Hindlimb muscle (tissue), 1 donor: Measurements from ENCODE around the gene F13B. TPM values are rescaled to one million over a fixed set of nuclear protein-coding genes. Genes with fewer than 3 reads are reported as not detected.

Experiments
- polyA plus RNA-seq: library from polyadenylated mRNA; unstranded; fragments of 120-200 nt; gene quantifications from one replicate; pipeline ENCODE4 v1.2.1, GENCODE V29; 2013; ENCODE audit not compliant: insufficient read length

F13B gene
- polyA plus RNA-seq, 1 donor, result not detected

Other genes with a start within 250 kb of the F13B start
- gene CFHR1, start 247.5 kb downstream of the F13B start, polyA plus RNA-seq, result not detected
- gene CFHR4, start 179.2 kb downstream of the F13B start, polyA plus RNA-seq, result not detected
- not detected for gene CFHR2, start 123.5 kb downstream of the F13B start, polyA plus RNA-seq
- gene CFHR5, start 89.7 kb downstream of the F13B start, polyA plus RNA-seq, result not detected
- 8.4 TPM for gene ASPM, start 79.4 kb upstream of the F13B start, polyA plus RNA-seq
- 10.7 TPM for gene ZBTB41, start 134.0 kb upstream of the F13B start, polyA plus RNA-seq
- gene CRB1, start 201.0 kb upstream of the F13B start, polyA plus RNA-seq, result 0.22 TPM